ENCODE measurements around the gene MGAT5.

DNA sequence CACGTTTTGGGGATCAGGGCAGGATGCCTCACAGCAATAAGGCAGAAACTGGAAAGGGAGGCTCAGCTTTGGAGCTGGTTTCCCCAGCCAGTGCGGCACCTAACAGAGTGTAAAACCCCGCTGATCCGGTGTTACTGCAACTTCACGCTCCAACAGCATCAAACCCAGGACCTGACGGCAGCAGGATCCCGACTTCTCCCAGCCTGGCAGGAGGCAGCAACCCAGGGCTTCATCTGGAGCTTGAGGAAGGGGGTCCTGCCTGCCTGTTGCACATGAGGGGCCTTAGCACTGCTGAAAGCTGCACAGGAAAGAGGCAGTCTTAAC is 209.8 kb downstream of the MGAT5 start:
- TF ChIP-seq, protein P1, sequence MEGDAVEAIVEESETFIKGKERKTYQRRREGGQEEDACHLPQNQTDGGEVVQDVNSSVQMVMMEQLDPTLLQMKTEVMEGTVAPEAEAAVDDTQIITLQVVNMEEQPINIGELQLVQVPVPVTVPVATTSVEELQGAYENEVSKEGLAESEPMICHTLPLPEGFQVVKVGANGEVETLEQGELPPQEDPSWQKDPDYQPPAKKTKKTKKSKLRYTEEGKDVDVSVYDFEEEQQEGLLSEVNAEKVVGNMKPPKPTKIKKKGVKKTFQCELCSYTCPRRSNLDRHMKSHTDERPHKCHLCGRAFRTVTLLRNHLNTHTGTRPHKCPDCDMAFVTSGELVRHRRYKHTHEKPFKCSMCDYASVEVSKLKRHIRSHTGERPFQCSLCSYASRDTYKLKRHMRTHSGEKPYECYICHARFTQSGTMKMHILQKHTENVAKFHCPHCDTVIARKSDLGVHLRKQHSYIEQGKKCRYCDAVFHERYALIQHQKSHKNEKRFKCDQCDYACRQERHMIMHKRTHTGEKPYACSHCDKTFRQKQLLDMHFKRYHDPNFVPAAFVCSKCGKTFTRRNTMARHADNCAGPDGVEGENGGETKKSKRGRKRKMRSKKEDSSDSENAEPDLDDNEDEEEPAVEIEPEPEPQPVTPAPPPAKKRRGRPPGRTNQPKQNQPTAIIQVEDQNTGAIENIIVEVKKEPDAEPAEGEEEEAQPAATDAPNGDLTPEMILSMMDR (IDR thresholded peaks at IDR 0.05): no peak
- TF ChIP-seq POLR2A (IDR thresholded peaks at IDR 0.05): no peak

All from uterus (tissue), 2 donors.